ENCODE data around the gene MMAB.

DNA sequence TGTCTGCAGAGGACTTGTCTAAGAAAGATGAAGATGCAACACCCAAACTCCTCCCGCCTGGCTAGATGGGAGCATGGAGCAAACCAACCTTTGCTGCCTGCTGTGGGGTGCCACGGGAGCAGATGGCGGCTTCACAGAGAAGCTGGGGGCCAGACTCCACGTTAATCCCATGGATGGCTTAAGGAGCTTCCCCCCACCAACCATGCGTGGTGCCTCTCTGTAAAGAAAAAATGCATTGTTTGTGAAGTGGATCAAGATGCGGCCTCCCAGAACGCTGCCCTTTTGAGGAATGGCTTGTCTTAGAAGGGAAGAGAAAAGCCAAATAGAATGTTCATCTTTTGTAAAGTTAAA, 15.9 kb upstream of the MMAB start:
- TF ChIP-seq, protein P1, sequence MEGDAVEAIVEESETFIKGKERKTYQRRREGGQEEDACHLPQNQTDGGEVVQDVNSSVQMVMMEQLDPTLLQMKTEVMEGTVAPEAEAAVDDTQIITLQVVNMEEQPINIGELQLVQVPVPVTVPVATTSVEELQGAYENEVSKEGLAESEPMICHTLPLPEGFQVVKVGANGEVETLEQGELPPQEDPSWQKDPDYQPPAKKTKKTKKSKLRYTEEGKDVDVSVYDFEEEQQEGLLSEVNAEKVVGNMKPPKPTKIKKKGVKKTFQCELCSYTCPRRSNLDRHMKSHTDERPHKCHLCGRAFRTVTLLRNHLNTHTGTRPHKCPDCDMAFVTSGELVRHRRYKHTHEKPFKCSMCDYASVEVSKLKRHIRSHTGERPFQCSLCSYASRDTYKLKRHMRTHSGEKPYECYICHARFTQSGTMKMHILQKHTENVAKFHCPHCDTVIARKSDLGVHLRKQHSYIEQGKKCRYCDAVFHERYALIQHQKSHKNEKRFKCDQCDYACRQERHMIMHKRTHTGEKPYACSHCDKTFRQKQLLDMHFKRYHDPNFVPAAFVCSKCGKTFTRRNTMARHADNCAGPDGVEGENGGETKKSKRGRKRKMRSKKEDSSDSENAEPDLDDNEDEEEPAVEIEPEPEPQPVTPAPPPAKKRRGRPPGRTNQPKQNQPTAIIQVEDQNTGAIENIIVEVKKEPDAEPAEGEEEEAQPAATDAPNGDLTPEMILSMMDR (IDR thresholded peaks at IDR 0.05; ENCODE audit: low read depth, low read length, missing input control) = no peak
- TF ChIP-seq EGR1 (IDR thresholded peaks at IDR 0.05; ENCODE audit: low read depth in 2 of 2) = no peak
- TF ChIP-seq, protein P2, sequence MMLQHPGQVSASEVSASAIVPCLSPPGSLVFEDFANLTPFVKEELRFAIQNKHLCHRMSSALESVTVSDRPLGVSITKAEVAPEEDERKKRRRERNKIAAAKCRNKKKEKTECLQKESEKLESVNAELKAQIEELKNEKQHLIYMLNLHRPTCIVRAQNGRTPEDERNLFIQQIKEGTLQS (IDR thresholded peaks at IDR 0.05) = no peak
- TF ChIP-seq, protein P3, sequence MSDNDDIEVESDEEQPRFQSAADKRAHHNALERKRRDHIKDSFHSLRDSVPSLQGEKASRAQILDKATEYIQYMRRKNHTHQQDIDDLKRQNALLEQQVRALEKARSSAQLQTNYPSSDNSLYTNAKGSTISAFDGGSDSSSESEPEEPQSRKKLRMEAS (IDR thresholded peaks at IDR 0.05) = no peak
- TF ChIP-seq RAD21 (IDR thresholded peaks at IDR 0.05) = no peak
- TF ChIP-seq GABPA (IDR thresholded peaks at IDR 0.05 in 1 of 2, conservative IDR thresholded peaks at IDR 0.05 in 1 of 2) = no peak
- TF ChIP-seq FOXA1 (IDR thresholded peaks at IDR 0.05) = no peak
- TF ChIP-seq TAF1 (conservative IDR thresholded peaks at IDR 0.05) = no peak
- TF ChIP-seq, protein P4, sequence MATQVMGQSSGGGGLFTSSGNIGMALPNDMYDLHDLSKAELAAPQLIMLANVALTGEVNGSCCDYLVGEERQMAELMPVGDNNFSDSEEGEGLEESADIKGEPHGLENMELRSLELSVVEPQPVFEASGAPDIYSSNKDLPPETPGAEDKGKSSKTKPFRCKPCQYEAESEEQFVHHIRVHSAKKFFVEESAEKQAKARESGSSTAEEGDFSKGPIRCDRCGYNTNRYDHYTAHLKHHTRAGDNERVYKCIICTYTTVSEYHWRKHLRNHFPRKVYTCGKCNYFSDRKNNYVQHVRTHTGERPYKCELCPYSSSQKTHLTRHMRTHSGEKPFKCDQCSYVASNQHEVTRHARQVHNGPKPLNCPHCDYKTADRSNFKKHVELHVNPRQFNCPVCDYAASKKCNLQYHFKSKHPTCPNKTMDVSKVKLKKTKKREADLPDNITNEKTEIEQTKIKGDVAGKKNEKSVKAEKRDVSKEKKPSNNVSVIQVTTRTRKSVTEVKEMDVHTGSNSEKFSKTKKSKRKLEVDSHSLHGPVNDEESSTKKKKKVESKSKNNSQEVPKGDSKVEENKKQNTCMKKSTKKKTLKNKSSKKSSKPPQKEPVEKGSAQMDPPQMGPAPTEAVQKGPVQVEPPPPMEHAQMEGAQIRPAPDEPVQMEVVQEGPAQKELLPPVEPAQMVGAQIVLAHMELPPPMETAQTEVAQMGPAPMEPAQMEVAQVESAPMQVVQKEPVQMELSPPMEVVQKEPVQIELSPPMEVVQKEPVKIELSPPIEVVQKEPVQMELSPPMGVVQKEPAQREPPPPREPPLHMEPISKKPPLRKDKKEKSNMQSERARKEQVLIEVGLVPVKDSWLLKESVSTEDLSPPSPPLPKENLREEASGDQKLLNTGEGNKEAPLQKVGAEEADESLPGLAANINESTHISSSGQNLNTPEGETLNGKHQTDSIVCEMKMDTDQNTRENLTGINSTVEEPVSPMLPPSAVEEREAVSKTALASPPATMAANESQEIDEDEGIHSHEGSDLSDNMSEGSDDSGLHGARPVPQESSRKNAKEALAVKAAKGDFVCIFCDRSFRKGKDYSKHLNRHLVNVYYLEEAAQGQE (IDR thresholded peaks at IDR 0.05) = no peak
- TF ChIP-seq, protein P5, sequence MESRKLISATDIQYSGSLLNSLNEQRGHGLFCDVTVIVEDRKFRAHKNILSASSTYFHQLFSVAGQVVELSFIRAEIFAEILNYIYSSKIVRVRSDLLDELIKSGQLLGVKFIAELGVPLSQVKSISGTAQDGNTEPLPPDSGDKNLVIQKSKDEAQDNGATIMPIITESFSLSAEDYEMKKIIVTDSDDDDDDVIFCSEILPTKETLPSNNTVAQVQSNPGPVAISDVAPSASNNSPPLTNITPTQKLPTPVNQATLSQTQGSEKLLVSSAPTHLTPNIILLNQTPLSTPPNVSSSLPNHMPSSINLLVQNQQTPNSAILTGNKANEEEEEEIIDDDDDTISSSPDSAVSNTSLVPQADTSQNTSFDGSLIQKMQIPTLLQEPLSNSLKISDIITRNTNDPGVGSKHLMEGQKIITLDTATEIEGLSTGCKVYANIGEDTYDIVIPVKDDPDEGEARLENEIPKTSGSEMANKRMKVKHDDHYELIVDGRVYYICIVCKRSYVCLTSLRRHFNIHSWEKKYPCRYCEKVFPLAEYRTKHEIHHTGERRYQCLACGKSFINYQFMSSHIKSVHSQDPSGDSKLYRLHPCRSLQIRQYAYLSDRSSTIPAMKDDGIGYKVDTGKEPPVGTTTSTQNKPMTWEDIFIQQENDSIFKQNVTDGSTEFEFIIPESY (IDR thresholded peaks at IDR 0.05) = no peak
- no peak for TF ChIP-seq JUND (IDR thresholded peaks at IDR 0.05)
- TF ChIP-seq YY1 (IDR thresholded peaks at IDR 0.05) = no peak
- TF ChIP-seq NR2F2 (IDR thresholded peaks at IDR 0.05) = no peak
- TF ChIP-seq HNF4A (conservative IDR thresholded peaks at IDR 0.05) = no peak
